ENCODE results near the gene GADD45GIP1.

Gene GADD45GIP1

DNA sequence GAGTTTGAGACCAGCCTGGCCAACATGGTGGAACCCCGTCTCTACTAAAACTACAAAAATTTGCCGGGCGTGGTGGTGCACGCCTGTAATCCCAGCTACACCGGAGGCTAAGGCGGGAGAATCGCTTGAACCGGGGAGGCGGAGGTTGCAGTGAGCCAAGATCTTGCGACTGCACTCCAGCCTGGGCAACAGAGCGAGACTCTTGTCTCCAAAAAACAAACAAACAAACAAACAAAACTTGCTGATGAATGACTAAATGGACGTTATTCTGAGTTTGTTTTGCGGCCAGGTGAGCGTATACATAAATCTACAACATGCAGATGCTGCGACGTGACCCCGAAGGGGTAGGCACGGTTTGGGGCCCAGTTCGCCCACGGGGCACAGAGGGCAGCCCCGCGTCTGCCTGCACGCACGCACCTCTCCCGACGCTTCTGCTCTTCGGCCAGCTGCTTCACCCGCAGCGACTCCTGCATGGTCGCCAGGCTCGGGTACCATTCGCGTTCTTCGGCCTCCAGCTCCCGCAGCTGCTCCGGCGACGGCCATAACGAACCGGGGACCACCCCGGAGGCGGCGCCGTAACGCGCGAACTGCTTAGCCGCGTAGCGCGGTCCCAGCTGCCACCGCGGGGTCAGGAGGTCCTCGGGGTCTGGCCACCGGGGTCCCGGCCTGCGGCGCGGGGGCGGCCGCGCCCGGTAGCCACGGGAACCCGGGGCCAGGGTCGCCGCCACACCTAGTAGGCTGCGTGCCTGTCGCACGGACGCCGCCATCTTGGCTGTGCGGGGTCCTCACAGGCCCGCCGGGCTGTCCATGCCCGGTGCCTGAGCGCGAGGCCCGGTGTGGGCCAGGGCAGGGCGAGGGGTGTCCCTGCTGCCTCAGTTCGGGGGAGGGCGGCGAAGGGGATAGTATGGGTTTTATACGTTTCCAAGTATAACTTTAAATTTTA, at the start of gene GADD45GIP1:
GADD45GIP1 (minus strand) TSS at position 778 of the 943 bp plus-strand sequence; CDS start at position 767, 11 bp downstream.
- peak; percentile 75 for DNase-seq

- peak; percentile 19 for DNase-seq
Measured at GRCh38 chr19:13005861-13006370, 48.9 kb upstream of the GADD45GIP1 start.

DNA sequence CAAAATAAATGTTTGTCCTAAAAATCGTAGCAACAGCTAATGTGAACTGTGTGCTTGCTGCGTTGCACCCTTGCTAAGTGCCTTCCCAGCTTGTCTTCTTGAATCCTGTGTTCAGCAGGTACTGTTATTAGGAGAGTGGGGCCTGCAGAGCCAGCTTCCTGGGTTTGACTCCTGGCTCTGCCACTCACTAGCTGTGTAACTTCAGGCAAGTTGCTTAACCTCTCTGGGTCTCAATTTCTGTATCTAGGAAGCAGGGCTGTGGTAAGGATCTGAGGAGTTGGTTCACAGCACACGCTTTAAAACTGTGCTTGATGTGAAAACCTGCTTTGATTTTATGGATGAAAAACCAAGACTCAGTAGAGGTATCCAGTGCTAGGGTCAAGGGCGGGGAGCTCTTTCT, 48.2 kb upstream of the GADD45GIP1 start:
- DNase-seq: no peak

GRCh38 chr19:13004273-13004672, 47.2 kb upstream of the GADD45GIP1 start:
- DNase-seq: no peak

DNA sequence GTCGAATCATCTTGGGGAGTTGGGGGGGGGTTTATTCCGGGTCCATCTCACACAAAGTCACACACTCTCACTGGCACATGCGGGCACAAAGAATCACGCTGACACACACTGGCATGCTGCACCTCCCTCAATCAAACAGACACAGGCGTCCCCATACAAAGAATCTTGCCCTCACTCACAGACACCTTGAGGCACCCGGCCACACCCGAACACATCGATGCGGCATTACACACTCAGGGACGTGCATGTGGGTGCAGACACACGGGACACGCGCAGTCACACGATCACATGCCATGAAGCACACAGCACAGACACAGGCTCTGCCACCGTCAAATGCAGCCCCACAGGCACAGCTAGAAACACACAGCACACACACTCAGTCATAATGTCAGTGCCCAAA, 46.1 kb upstream of the GADD45GIP1 start:
- no peak for DNase-seq

DNA sequence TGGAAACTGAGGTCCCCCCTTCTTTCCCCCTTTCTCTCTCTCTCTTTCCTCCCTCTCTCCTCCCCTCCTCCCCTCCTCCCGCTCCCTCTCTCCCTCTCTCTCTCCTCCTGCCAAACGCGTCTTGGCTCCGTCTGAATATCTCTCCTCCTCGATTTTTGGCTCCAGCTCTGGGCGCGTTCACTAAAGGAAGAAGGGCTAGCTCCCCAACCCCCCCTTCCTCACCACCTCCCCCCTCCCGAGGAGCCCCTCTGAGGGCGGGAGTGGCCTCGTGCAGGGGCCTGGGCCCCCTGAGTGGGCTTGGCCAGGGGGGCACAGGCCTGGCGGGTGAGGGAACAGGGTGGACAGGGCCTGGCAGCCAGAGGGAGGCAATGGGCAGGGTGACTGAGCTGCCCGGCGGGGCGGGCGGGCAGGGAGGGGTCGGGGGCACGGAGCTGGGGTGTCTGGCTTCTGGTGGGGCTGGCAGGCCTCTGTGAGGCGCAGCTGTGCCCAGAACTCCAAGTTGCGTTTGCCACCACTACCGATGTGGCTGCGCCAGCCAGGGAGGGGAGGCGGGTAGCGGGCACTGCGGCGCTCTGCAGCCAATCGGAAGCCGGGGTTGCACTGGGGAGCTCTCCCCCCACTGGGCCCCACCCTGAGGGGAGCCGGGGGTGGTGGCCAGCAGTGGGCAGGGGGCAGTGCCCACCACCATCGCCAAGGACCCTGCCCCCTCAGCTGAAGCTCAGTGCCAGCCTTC, 45.3 kb upstream of the GADD45GIP1 start:
- no peak for DNase-seq

GRCh38 chr19:13001502-13002165, 44.6 kb upstream of the GADD45GIP1 start:
- no peak for DNase-seq

DNA sequence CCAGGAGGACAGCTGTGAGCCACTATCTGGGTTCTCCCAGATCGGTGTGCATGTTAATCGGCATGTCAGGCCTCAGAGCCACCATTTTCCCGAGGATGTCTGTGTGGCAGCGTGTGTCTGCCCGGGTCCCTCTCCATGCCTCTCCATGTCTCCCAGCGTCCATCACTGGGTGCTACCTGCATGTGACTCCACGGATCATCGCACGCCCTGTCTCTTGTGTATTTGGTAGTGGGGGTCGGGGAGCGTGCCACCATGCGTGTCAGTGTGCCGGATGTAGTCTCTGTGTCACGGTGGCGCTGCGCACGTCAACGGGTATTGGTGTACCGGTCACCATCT, 44.1 kb upstream of the GADD45GIP1 start:
- DNase-seq: no peak

- DNase-seq: no peak
Measured at GRCh38 chr19:12997967-12998940, 41.2 kb upstream of the GADD45GIP1 start.

DNA sequence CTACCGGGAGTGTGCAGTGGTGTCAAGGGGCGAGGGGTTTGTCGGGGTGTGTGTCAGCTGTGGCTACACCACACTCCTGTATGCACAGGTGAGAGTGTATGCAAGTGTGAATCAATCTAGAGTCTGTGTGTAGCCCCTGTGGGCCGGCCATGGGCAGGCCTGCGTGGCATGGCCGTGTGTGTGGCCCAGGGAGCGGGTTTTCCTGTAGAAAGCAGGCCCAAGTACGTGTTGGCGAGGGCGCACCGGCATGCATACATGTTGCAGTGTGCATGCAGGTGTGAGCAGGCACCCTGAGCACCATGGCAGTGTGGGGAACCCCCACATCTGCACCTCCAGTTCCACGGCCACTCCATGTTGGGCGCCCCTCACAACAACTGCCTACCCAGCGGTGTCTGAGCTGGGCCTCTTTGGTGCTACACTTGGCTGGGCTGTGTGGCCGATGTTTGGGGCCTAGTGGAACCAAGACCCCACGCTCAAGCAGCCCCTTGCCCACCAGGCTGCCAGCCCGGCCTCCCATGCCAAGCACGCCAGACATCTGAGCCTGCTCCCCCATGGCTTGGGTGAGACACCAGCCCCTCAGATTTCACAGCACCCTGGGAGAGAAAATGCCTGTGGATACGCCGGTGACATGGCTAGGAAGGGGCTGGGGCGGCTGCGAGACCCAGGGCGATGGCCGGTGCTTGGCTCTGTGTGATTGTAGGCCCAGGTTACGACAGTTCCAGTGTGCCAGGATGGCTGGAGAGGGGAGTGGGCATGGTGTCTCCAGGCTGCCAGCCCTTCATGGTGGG, 40.4 kb upstream of the GADD45GIP1 start:
- DNase-seq: no peak

DNA sequence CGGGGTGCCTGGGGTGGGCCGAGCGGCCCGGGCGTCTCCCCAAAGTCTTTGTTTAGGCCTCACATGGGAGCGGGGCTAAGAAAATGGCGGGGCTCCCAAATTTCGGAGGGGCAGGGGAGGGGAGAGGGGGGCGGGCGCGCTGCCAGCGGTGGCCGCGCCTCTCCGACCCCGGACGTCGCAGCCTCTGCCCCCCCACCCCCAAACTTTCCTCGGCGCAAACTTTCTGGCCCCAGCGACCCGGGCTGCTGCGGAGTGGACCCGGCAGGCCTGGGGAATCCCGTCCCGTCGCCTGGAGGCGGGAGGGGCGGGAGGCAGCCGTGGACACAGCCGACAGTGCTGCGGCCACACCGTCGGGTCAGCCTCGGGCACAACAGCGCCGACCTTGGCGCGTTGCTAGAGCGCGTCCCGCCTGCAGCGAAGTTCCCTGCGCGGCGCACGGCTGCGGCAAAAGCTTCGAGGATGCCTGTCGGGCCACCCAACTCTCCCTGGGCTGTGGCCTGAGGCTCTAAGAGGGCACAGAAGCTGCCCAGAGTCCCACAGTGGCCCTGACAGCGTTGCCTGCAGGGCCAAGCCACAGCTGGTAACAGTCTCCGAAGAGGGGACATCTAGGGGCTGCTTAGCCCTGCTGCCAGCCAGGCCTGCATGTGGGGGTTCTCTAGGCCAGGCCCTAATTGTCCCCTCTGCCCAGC, 39.5 kb upstream of the GADD45GIP1 start:
- DNase-seq: no peak

GRCh38 chr19:12995596-12996405, 38.8 kb upstream of the GADD45GIP1 start:
- DNase-seq: no peak

GRCh38 chr19:12994701-12995595, 37.9 kb upstream of the GADD45GIP1 start, which contains the start of gene NFIX:
Gene NFIX, plus strand, starts transcription at chr19:12995475. Its CDS starts 363 bp downstream, at chr19:12995838.
- peak; percentile 26 for DNase-seq

GRCh38 chr19:12993562-12993961, 36.5 kb upstream of the GADD45GIP1 start:
- DNase-seq: no peak

GRCh38 chr19:12992729-12993128, 35.7 kb upstream of the GADD45GIP1 start:
- DNase-seq: no peak

GRCh38 chr19:12991296-12991695, 34.3 kb upstream of the GADD45GIP1 start:
- DNase-seq: no peak

GRCh38 chr19:12990853-12991252, 33.8 kb upstream of the GADD45GIP1 start:
- DNase-seq: no peak

DNA sequence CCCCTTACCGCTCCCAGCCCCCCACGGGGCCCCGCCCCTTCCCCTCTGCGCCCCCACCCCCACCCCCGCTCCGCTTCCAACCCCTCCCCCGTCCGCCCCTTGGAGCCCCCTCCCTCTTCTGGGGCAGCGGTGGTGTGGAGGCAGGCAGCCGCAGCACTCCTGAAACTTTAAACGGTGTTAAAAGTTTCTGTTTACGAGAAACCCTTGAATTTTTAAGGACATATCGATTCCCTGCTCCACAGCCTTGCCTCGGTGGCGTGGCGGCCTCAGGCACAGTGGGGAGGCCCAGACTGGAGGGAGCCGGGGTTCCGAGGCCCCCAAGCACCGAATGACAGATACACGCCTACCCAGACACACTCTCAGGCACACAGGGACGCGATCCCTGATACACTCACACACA, 33.4 kb upstream of the GADD45GIP1 start:
- DNase-seq: no peak
